Stimulated activated naive CD8-positive, alpha-beta T cell treated with anti-CD3 and anti-CD28 coated beads, Interleukin-15, Interleukin-2, amounts not matched to agents 100 ng/mL and 50 ng/mL, for 24 hours (primary cell): ENCODE data around the gene EDDM13.
"Not testable (repeated sequence)": the region's sequence is repeated elsewhere in the genome, so short reads cannot be mapped to it uniquely, and the experiment has no call there.

Source experiments
- H3K27ac Mint-ChIP-seq: one replicate; pipeline ENCODE4 v1.8.0; 2021; ENCODE audit warnings: mild to moderate bottlenecking, mixed read lengths
- H3K27me3 Mint-ChIP-seq: one replicate; pipeline ENCODE4 v1.8.0; 2021; ENCODE audit warnings: mixed read lengths
- H3K36me3 Mint-ChIP-seq: one replicate; pipeline ENCODE4 v1.8.0; 2021; ENCODE audit warnings: low read depth, mixed read lengths
- H3K4me1 Mint-ChIP-seq: one replicate; pipeline ENCODE4 v1.8.0; 2021; ENCODE audit warnings: low read depth, mixed read lengths
- H3K4me3 Mint-ChIP-seq: one replicate; pipeline ENCODE4 v1.8.0; 2021; ENCODE audit warnings: mild to moderate bottlenecking, mixed read lengths
- H3K9me3 Mint-ChIP-seq: one replicate; pipeline ENCODE4 v1.8.0; 2021; ENCODE audit warnings: mixed read lengths

The EDDM13 gene

DNA sequence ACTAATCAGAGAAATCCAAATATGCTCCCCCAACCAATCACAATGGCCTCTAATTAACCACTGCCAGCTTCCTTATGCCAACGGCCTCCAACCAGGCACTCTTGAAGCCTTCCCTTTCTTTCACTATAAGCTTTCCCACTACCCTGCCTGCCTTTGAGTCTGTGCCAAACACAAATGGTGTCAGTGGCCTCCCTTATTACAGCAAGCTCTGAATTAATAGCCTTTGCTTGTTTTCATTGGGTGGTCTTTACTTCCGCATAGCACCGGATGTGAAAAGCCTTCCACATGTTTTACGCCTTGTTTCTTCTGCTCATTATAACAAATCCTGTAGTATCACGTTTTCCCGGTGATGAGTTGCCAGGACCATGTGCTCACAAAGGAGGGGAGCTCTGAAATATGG, 1.4 kb upstream of the EDDM13 start:
- no peaks in the 10 kb centered on the region for H3K9me3 Mint-ChIP-seq
- H3K4me1 Mint-ChIP-seq: no peaks in the 10 kb centered on the region
- H3K4me3 Mint-ChIP-seq: no peak overlapping the region

DNA sequence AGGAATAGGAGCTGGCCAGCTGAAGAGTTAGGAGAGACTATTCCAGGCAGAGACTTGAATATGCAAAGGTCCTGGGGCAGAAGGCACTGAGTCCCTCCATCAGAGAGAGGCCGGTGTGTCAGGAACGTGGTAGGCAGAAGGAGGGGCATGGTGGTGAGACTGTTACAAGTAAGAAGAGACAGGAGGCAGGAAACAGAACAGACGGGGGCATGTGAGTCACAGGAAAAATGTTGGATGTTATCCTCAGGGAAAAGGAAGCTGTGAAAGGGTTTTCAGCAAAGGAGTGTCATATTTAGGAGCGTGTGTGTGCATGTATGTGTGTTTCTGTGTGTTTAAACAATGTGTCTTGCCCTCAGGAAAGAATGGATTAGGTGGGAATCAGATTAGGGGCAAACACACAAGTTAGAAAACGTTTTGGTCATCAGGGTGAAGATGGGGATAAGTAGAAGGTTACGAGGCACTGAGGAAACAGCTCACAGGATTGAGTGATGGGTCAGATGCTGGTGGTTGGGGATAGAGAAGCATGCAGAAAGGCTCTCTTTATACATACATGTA, 1.1 kb downstream of the EDDM13 start:
- Mint-ChIP-seq H3K9me3 (no peaks in the 10 kb centered on the region), H3K27ac (no peak overlapping the region), H3K4me1 (no peaks in the 10 kb centered on the region), H3K27me3 (no peaks in the 10 kb centered on the region), H3K4me3 (no peak overlapping the region), H3K36me3 (peaks cover 9% of the 10 kb centered on the region)

More for the DNA sequence above, 1.4 kb upstream of the EDDM13 start:
- H3K27me3 Mint-ChIP-seq: no peaks in the 10 kb centered on the region
- no peak overlapping the region for H3K27ac Mint-ChIP-seq
- peaks cover 4% of the 10 kb centered on the region for H3K36me3 Mint-ChIP-seq

DNA sequence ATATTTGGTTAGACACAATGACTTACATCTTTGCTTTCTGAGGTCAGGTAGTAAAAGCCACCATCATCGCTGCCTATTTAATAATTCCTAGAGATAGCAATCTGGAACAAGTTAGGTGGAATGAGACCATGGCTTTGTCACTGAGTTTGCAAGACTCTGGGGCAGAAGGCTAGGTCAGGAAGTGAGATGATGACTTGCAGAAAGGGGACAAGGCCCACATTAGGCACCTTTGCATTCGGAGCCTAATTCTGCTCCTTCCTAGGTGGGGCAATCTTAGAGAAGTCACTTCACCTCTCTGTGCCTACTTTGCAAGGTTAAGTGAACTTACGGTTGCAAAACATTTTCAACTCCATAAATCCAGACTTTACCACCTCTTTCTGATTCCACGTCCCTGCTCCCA, 10.3 kb downstream of the EDDM13 start:
- H3K36me3 Mint-ChIP-seq: peaks cover 14% of the 10 kb centered on the region
- H3K27ac Mint-ChIP-seq: no peak overlapping the region
- H3K4me1 Mint-ChIP-seq: no peaks in the 10 kb centered on the region
- H3K27me3 Mint-ChIP-seq: no peaks in the 10 kb centered on the region
- no peak overlapping the region for H3K4me3 Mint-ChIP-seq
- no peaks in the 10 kb centered on the region for H3K9me3 Mint-ChIP-seq

DNA sequence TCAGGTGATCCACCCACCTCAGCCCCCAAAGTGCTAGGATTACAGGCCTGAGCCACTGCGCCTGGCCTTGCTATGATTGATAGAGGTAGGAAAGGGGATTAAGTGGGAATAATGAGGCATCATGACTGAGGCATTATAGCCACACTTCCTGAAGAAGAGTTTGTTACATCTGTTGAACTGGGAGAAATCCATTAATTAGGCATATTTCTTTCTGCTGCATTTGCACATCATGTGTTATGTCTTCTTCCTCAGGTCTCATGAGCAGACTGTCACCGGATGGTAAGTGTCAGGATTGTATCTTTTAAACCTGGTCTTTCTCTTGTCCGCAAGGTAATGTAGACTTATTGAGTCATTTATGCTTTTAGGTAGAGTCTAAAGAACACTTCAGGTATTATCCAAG, 12.2 kb downstream of the EDDM13 start:
- Mint-ChIP-seq H3K27me3 (no peaks in the 10 kb centered on the region), H3K4me3 (no peak overlapping the region), H3K27ac (no peak overlapping the region), H3K36me3 (peaks cover 14% of the 10 kb centered on the region), H3K4me1 (no peaks in the 10 kb centered on the region), H3K9me3 (no peaks in the 10 kb centered on the region)

DNA sequence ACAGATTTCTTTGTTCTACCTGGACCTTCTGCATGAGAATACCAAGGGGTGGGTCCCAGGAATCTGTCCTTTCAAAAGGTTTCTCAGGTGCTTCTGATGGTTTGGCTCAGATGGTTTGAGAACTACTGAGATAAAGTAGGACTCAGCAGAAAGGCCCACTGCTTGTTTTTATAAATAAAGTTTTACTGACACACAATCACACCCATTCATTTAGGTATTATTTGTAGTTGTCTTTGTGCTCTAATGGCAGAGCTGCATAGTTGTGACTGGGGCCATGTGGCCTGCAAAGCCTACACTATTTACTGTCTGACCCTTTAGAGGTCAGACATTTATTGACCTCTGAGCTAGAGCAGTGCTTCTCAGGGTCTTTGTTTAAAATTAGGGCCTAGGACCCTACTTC, 17.6 kb downstream of the EDDM13 start:
- H3K36me3 Mint-ChIP-seq: peaks cover 36% of the 10 kb centered on the region
- no peaks in the 10 kb centered on the region for H3K27me3 Mint-ChIP-seq
- H3K4me3 Mint-ChIP-seq: no peak overlapping the region

DNA sequence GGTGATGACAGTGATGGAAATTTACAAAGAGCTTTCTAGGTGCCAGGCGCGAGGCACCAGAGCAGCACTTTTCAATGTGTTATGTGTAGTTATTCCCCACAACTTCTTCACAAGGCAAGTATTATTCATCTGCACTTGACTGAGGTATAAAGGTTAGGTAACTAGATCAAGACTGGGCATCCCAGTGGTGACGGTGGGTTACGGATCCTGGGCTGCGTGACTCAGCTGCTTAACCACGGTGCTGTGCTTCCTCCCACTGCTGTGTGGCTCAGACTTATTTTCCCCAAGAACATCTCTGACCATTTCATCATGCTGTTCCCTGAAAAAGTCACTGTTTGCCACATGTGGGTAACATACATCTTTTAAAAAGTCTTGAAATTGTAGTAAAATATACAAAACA, 19.3 kb downstream of the EDDM13 start:
- Mint-ChIP-seq H3K36me3 (peaks cover 41% of the 10 kb centered on the region), H3K9me3 (peaks cover 3% of the 10 kb centered on the region), H3K4me3 (no peak overlapping the region), H3K27me3 (no peaks in the 10 kb centered on the region), H3K27ac (peak overlapping the region; percentile 78), H3K4me1 (peaks cover 16% of the 10 kb centered on the region)

More for the DNA sequence above, 17.6 kb downstream of the EDDM13 start:
- Mint-ChIP-seq H3K27ac (no peak overlapping the region), H3K9me3 (peaks cover 3% of the 10 kb centered on the region), H3K4me1 (peaks cover 16% of the 10 kb centered on the region)

DNA sequence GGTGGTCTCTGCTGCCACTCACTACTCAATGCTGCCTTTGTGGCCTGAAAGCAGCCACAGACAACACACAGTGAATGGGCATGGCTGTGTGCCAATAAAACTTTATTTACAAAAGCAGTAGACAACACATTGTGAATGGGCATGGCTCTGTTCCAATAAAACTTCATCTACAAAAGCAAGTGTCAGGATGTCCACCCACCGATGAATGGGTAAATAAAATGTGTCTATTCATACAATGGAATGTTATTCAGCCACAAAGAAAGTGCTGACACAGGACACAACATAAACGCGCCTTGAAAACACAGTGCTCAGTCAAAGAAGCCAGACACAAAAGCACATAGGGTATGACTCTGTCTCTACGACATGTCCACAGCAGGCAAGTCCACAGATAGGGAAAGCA, 22.0 kb downstream of the EDDM13 start:
- Mint-ChIP-seq H3K27ac (no peak overlapping the region), H3K36me3 (peaks cover 51% of the 10 kb centered on the region)

DNA sequence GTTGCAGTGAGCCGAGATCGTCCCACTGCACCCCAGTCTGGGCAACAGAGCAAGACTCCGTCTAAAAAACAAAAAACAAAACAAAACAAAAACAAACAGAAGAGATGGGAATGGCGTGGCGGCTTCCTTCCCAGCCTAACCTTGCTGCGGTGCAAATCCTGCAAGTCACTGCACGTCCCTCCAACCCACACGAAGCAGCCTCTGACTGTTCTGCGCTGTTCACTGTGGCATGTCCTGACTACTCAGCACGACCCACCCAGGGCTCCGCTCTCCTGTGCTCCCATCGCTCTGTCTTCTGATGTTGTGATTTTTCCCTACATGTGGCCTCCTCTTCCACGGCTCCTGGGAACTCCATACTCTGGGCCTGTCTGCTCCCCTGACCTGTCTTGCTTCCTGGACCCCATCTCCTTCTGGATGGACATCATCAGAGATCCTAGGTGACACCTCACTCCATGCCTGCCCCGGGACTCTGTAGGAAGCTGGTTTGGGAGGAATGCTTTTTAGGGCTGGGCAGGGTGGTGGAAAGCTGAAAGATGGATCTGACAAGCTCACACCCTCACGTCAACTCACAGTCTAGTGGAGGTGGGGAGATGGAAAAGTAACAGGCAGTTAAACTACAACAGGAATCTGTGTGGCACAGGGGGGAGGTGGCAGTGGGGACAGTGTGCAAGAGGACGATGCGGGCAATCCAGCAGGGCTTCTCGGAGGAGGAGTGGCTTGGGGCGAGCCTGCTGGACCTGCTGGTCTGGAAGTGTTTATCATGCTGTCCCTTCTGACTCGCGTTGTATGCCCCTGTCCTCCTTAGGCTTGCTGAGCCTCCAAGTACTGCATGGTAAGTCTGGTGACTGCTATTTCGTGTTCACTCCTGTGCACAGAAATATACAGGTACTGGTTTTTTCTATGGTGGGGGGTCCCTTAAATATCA, 23.2 kb downstream of the EDDM13 start:
- peaks cover 16% of the 10 kb centered on the region for H3K4me1 Mint-ChIP-seq

More for the DNA sequence above, 22.0 kb downstream of the EDDM13 start:
- Mint-ChIP-seq H3K27me3 (no peaks in the 10 kb centered on the region), H3K4me1 (peaks cover 16% of the 10 kb centered on the region), H3K9me3 (peaks cover 3% of the 10 kb centered on the region), H3K4me3 (no peak overlapping the region)

DNA sequence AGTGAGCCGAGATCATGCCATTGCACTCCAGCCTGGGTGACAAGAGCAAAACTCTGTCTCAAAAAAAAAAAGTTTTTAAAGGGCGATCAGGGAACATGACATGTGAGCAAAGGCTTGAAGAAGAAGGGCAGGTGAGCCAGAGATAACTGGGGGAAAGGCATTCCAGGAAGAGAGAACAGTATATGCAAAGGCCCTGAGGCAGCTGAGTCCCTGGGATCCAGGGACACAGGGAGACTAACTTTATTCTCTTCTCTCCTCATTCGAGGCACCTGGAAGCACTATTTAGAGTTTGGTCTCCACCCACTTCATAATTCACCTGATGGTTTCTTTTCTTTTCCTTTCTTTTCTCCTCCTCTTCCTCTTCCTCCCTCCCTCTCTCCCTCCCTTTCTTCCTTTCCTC, 24.5 kb downstream of the EDDM13 start:
- H3K36me3 Mint-ChIP-seq: peaks cover 52% of the 10 kb centered on the region
- peaks cover 15% of the 10 kb centered on the region for H3K4me1 Mint-ChIP-seq

More for the DNA sequence above, 23.2 kb downstream of the EDDM13 start:
- Mint-ChIP-seq H3K27me3 (no peaks in the 10 kb centered on the region), H3K27ac (no peak overlapping the region), H3K4me3 (no peak overlapping the region), H3K9me3 (peaks cover 3% of the 10 kb centered on the region), H3K36me3 (peaks cover 57% of the 10 kb centered on the region)

DNA sequence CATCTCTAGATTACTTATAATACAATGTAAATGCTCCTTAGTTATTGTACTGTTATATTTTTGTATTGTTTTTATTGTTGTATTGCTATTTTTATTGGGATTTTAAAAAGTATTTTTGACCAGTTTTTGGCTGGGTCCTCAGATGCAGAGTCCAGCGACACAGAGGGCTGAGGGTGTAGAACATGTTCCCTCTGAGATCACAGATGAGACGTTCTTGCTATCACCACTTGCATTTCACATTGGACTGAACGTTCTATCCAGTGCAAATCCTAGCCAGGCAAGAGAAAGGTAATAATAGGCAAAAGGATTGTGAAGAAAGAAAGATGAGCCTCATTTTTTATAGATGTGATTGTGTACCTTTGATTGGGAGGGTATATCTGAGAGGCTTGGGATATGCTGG, 27.1 kb downstream of the EDDM13 start:
- Mint-ChIP-seq H3K9me3 (peaks cover 4% of the 10 kb centered on the region), H3K27me3 (no peaks in the 10 kb centered on the region), H3K4me3 (no peak overlapping the region), H3K27ac (no peak overlapping the region), H3K4me1 (peaks cover 17% of the 10 kb centered on the region), H3K36me3 (peaks cover 51% of the 10 kb centered on the region)

More for the DNA sequence above, 24.5 kb downstream of the EDDM13 start:
- Mint-ChIP-seq H3K27me3 (no peaks in the 10 kb centered on the region), H3K4me3 (no peak overlapping the region), H3K9me3 (peaks cover 7% of the 10 kb centered on the region), H3K27ac (no peak overlapping the region)

DNA sequence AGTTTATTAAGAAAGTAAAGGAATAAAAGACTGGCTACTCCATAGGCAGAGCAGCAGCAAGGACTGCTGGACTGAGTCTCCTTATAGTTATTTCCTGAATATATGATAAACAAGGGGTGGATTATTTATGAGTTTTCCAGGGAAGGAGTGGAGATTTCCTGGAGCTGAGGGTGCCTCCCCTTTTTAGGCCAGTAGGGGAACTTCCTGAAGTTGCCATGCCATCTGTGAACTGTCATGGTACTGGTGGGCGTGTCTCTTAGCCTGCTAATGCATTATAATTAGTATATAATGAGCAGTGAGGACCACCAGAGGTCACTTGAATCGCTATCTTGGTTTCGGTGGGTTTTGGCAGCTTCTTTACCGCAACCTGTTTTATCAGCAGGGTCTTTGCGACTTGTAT, 28.6 kb downstream of the EDDM13 start:
- Mint-ChIP-seq H3K36me3 (peaks cover 52% of the 10 kb centered on the region), H3K27ac (no peak overlapping the region), H3K9me3 (peaks cover 4% of the 10 kb centered on the region), H3K4me3 (no peak overlapping the region), H3K4me1 (peaks cover 17% of the 10 kb centered on the region), H3K27me3 (no peaks in the 10 kb centered on the region)

DNA sequence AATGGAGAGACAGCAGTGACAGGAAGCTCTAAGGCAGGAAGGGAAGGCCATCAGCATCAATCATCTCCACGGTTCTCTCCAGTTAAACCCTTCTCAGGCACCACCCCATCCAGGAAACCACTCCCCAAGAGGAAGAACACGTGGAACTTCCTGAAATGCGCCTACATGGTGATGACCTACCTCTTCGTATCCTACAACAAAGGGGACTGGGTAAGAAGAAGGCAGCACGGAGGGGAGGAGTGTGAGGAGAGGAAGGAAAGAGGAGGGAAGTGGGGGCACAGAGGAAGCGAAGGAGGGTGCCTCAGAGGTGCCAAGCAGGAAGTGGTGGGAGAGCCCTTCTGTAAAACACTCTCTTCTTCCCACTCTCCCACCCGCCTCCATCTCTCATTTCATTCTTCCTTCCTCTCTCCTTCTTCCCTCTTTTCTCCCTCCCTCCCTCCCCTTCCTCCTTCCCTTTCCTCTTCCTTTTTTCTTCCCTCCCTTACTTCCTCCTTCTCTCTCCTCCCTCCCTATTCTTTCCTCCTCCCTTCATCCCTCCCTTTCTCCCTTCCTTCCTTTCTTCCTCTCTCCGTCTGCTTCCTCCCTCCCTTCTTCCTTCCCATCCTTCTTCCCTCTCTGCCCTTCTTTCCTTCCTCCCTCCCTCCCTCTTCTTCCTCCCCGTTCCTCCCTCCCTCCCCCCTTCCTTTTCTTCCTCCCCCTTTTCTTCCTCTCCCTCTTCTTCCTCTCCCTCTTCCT, 29.5 kb downstream of the EDDM13 start:
- peak overlapping the region; percentile 19 for H3K4me3 Mint-ChIP-seq
- peak overlapping the region; percentile 81 for H3K27ac Mint-ChIP-seq
- H3K36me3 Mint-ChIP-seq: peaks cover 48% of the 10 kb centered on the region
- H3K9me3 Mint-ChIP-seq: peaks cover 4% of the 10 kb centered on the region
- no peaks in the 10 kb centered on the region for H3K27me3 Mint-ChIP-seq
- H3K4me1 Mint-ChIP-seq: peaks cover 17% of the 10 kb centered on the region

DNA sequence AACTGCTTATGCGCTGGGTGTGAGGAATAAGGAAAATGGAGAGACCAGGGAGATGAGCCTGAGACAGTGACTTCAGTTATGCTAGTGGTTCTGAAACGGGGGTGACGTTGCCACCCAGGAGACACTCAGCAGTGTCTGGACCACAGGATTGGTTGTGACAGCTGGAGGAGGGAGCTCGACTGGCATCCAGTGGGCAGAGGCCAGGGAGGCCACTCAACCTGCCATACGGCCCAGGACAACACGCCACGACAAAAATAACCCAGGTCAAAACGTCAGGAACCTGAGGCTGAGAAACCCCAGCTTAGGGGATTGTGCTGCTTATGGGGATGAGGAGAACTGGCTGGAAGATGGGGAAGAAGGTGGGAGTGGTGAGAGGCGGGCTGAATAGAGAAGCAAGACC, 31.7 kb downstream of the EDDM13 start:
- H3K27ac Mint-ChIP-seq: no peak overlapping the region
- H3K4me3 Mint-ChIP-seq: no peak overlapping the region
- H3K36me3 Mint-ChIP-seq: peaks cover 41% of the 10 kb centered on the region
- peaks cover 4% of the 10 kb centered on the region for H3K9me3 Mint-ChIP-seq
- no peaks in the 10 kb centered on the region for H3K27me3 Mint-ChIP-seq
- peaks cover 17% of the 10 kb centered on the region for H3K4me1 Mint-ChIP-seq

DNA sequence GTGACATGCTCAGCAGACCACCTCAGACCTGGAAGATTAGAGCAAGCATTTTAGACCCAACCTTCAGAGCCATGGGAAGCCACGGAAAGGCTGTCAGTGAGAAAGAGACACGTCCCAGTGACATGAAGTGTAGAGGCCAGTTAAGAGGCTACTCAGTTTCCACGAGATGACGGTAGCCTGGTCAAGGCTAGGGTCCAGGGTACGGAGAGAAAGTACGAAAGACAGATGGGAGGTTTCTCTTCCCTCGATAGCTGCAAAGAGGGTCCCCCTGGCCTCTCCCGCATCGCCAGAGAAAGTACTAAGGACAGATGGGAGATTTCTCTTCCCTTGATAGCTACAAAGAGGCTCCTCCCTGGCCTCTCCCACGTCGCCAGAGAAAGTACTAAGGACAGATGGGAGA, 33.5 kb downstream of the EDDM13 start:
- Mint-ChIP-seq H3K27ac (no peak overlapping the region), H3K4me1 (peaks cover 17% of the 10 kb centered on the region), H3K9me3 (peaks cover 4% of the 10 kb centered on the region), H3K27me3 (no peaks in the 10 kb centered on the region), H3K36me3 (peaks cover 43% of the 10 kb centered on the region), H3K4me3 (no peak overlapping the region)

DNA sequence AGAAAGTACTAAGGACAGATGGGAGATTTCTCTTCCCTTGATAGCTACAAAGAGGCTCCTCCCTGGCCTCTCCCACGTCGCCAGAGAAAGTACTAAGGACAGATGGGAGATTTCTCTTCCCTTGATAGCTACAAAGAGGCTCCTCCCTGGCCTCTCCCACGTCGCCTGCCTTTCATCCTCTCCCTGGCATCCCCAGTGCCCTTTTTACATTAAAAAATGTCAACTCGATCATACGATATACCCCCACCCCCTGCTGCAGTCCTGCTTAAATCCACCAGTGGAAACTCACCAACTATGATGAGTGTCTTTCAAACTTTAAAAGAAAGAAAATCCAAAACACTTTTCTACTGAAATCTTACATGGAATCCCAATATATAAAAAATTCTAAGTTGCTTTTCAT, 34.5 kb downstream of the EDDM13 start:
- H3K36me3 Mint-ChIP-seq: peaks cover 41% of the 10 kb centered on the region
- H3K4me1 Mint-ChIP-seq: peaks cover 12% of the 10 kb centered on the region

More for the DNA sequence above, 34.5 kb downstream of the EDDM13 start:
- not testable (repeated sequence) for H3K27me3 Mint-ChIP-seq, H3K27ac Mint-ChIP-seq, H3K4me3 Mint-ChIP-seq, H3K9me3 Mint-ChIP-seq
